ENCODE results near the gene CTNNA3. TPM values are rescaled to one million over a fixed set of nuclear protein-coding genes. Genes with fewer than 3 reads are reported as not detected.

Gene CTNNA3
- total RNA-seq, 1 experiment from 2014 or later = 0.32 TPM

DNA sequence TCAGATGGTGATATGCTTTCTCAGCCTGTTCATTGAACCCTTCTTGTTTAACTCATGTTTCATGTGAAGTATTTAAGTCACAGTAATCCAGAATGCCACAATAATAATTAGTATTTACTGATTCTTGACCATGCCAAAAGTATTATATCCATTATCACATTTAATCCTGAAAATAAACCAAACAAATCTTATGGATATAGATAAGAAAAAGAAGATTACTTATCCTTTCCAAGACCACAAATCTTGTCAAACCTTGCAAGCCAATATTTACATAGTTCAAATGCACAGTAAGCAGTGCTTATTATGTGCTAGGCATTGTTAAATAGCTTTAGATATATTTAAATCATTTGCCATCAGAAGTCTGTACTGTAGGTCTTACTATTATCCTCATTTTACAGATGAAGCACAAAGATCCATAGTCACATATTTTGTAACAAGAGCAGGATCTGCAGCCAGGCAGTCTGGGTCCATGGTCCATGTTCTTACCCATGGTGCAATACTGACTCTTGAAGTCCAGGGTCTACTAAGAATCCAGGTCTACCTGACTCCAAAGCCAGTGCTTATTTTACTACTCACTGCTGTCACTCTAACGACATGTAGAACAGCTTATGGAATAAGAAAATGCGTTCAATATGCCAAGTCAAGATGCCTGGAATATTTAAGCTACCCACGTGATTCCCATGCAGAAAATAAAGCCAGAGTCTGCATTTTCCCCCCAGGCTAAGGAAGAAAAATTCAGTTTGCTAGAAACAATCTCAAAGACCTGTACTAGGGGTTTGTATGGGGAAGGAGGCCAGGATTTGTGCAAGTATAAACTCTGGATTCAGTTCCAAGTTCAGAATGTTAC, 1755.0 kb downstream of the CTNNA3 start:
- intact Hi-C loops (cut with micrococcal nuclease) = no loop called here
- ATAC-seq = no peak
- Histone ChIP-seq H4K20me1 (ENCODE audit: insufficient read depth) (no peaks in the 10 kb centered on the region), H3K27me3 (ENCODE audit: insufficient read depth, low read length) (no peaks in the 10 kb centered on the region), H3K4me2 (ENCODE audit: low read length) (no peak overlapping the region), H3K36me3 (ENCODE audit: control insufficient read depth in 1 of 2, insufficient read depth in 2 of 2, low read length in 2 of 2) (no peaks in the 10 kb centered on the region), H3K27ac (ENCODE audit: low read depth, low read length) (no peak overlapping the region), H2AFZ (ENCODE audit: low read depth, low read length, poor library complexity, severe bottlenecking) (no peak overlapping the region), H3K4me3 (replicated peaks in 1 of 2; ENCODE audit: low read depth in 1 of 2, low read length in 2 of 2) (no peak overlapping the region), H3K4me1 (ENCODE audit: control insufficient read depth in 1 of 2, insufficient read depth in 2 of 2, low read length in 2 of 2) (no peaks in the 10 kb centered on the region), H3K9ac (ENCODE audit: low read length) (no peak overlapping the region), H3K9me3 (ENCODE audit: control insufficient read depth in 1 of 2, insufficient read depth in 1 of 2, low read depth in 1 of 2, low read length in 2 of 2) (no peaks in the 10 kb centered on the region), H3K79me2 (ENCODE audit: insufficient read depth, low read length) (no peaks in the 10 kb centered on the region), H3K9me2 (ENCODE audit: insufficient read depth) (no peaks in the 10 kb centered on the region)
- CTCF ChIA-PET = no interaction called here
- no TSS peak for BruUV-seq (replicated peaks)
- TF ChIP-seq FOSL1 (IDR thresholded peaks at IDR 0.05; ENCODE audit: low read depth) (no peak), POLR2A (IDR thresholded peaks at IDR 0.05; ENCODE audit: borderline replicate concordance, extremely low read depth, insufficient read depth, insufficient read length) (no peak), ZFX (IDR thresholded peaks at IDR 0.05) (no peak), TCF7L2 (IDR thresholded peaks at IDR 0.05; ENCODE audit: borderline replicate concordance, extremely low read depth, insufficient read depth, insufficient read length) (no peak), RAD21 (IDR thresholded peaks at IDR 0.05; ENCODE audit: low read depth) (no peak), JUND (IDR thresholded peaks at IDR 0.05) (no peak), YY1 (IDR thresholded peaks at IDR 0.05; ENCODE audit: extremely low read depth, insufficient replicate concordance, low read depth, low read length) (no peak), ELF1 (IDR thresholded peaks at IDR 0.05; ENCODE audit: borderline replicate concordance, low read depth) (no peak), POLR2AphosphoS5 (IDR thresholded peaks at IDR 0.05; ENCODE audit: low read depth, low read length) (no peak), SRF (IDR thresholded peaks at IDR 0.05; ENCODE audit: low read depth) (no peak), SP1 (IDR thresholded peaks at IDR 0.05; ENCODE audit: low read depth) (no peak), CEBPB (IDR thresholded peaks at IDR 0.05; ENCODE audit: low read depth) (no peak), ZNF274 (IDR thresholded peaks at IDR 0.05; ENCODE audit: low read depth, low read length) (no peak), CBX3 (IDR thresholded peaks at IDR 0.05; ENCODE audit: low read depth) (no peak)
- TF ChIP-seq, protein P1, sequence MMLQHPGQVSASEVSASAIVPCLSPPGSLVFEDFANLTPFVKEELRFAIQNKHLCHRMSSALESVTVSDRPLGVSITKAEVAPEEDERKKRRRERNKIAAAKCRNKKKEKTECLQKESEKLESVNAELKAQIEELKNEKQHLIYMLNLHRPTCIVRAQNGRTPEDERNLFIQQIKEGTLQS (IDR thresholded peaks at IDR 0.05) = no peak
- TF ChIP-seq, protein P2, sequence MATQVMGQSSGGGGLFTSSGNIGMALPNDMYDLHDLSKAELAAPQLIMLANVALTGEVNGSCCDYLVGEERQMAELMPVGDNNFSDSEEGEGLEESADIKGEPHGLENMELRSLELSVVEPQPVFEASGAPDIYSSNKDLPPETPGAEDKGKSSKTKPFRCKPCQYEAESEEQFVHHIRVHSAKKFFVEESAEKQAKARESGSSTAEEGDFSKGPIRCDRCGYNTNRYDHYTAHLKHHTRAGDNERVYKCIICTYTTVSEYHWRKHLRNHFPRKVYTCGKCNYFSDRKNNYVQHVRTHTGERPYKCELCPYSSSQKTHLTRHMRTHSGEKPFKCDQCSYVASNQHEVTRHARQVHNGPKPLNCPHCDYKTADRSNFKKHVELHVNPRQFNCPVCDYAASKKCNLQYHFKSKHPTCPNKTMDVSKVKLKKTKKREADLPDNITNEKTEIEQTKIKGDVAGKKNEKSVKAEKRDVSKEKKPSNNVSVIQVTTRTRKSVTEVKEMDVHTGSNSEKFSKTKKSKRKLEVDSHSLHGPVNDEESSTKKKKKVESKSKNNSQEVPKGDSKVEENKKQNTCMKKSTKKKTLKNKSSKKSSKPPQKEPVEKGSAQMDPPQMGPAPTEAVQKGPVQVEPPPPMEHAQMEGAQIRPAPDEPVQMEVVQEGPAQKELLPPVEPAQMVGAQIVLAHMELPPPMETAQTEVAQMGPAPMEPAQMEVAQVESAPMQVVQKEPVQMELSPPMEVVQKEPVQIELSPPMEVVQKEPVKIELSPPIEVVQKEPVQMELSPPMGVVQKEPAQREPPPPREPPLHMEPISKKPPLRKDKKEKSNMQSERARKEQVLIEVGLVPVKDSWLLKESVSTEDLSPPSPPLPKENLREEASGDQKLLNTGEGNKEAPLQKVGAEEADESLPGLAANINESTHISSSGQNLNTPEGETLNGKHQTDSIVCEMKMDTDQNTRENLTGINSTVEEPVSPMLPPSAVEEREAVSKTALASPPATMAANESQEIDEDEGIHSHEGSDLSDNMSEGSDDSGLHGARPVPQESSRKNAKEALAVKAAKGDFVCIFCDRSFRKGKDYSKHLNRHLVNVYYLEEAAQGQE (IDR thresholded peaks at IDR 0.05; ENCODE audit: low read depth) = no peak
- TF ChIP-seq, protein P3, sequence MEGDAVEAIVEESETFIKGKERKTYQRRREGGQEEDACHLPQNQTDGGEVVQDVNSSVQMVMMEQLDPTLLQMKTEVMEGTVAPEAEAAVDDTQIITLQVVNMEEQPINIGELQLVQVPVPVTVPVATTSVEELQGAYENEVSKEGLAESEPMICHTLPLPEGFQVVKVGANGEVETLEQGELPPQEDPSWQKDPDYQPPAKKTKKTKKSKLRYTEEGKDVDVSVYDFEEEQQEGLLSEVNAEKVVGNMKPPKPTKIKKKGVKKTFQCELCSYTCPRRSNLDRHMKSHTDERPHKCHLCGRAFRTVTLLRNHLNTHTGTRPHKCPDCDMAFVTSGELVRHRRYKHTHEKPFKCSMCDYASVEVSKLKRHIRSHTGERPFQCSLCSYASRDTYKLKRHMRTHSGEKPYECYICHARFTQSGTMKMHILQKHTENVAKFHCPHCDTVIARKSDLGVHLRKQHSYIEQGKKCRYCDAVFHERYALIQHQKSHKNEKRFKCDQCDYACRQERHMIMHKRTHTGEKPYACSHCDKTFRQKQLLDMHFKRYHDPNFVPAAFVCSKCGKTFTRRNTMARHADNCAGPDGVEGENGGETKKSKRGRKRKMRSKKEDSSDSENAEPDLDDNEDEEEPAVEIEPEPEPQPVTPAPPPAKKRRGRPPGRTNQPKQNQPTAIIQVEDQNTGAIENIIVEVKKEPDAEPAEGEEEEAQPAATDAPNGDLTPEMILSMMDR (IDR thresholded peaks at IDR 0.05 in 2 of 3, conservative IDR thresholded peaks at IDR 0.05 in 1 of 3; ENCODE audit: borderline replicate concordance in 1 of 3, insufficient read depth in 1 of 3, low read depth in 2 of 3, low read length in 2 of 3) = no peak
- TF ChIP-seq, protein P4, sequence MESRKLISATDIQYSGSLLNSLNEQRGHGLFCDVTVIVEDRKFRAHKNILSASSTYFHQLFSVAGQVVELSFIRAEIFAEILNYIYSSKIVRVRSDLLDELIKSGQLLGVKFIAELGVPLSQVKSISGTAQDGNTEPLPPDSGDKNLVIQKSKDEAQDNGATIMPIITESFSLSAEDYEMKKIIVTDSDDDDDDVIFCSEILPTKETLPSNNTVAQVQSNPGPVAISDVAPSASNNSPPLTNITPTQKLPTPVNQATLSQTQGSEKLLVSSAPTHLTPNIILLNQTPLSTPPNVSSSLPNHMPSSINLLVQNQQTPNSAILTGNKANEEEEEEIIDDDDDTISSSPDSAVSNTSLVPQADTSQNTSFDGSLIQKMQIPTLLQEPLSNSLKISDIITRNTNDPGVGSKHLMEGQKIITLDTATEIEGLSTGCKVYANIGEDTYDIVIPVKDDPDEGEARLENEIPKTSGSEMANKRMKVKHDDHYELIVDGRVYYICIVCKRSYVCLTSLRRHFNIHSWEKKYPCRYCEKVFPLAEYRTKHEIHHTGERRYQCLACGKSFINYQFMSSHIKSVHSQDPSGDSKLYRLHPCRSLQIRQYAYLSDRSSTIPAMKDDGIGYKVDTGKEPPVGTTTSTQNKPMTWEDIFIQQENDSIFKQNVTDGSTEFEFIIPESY (IDR thresholded peaks at IDR 0.05; ENCODE audit: extremely low read depth, insufficient replicate concordance, low read length) = no peak
- no peak for DNase-seq (ENCODE audit: low read depth, low spot score)
- RAD21 ChIA-PET (ENCODE audit: low non-redundant PET in 1 of 2, low total read pairs in 2 of 2, uncharacterized antibody in 2 of 2, unreplicated experiment in 2 of 2) = no interaction called here
- POLR2A ChIA-PET = no interaction called here
